Fibroblast of lung (primary cell): ENCODE measurements around the gene ZFHX2.

Experiments used
- CTCF ChIP-seq, 2 donors: IDR thresholded peaks in 1 of 2; conservative IDR thresholded peaks in 1 of 2; 1 replicate in 1 of 2; 2 replicates in 1 of 2; pipeline ENCODE4 v1.5.1; 2011 to 2012; ENCODE audit warnings: low read length in 2 of 2, control low read depth in 1 of 2, inconsistent platforms in 1 of 2, low read depth in 1 of 2, mild to moderate bottlenecking in 1 of 2
- EZH2 ChIP-seq: IDR thresholded peaks from 2 replicates; pipeline ENCODE4 v1.5.1; 2012; ENCODE audit warnings: low read length, control low read depth, mild to moderate bottlenecking; ENCODE audit errors: missing control alignments

- TF ChIP-seq CTCF (conservative IDR thresholded peaks at IDR 0.05 in 1 of 2, IDR thresholded peaks at IDR 0.05 in 1 of 2; ENCODE audit: low read depth in 1 of 2, low read length in 2 of 2): no peak
- TF ChIP-seq EZH2: no peak
These were observed 38.0 kb upstream of the ZFHX2 start for GRCh38 chr14:23589606-23590005.
